ENCODE results near the gene VEZF1.

DNA sequence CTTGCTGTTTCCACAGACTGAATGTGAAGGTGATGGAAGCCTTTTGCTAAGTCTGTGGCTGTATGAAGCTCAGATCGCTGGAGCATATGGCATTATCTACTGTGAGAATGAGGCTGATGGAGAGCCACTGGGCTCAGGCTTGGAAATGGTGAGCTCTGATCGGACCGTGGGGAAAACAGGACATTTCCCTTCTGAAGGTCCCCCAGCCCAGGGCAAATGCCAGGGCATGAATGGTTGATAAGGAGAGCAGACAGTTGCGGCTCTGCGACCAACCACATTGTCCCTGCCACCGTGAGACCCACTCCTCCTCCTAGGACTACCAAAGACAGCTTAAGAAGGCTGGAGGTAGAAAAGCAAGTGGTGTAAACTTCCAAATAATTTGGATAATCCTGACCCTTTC lies 28.1 kb downstream of the VEZF1 start:
- TF ChIP-seq POLR2A (IDR thresholded peaks at IDR 0.05; ENCODE audit: low read depth, low read length) (no peak), EZH2 (IDR thresholded peaks at IDR 0.05; ENCODE audit: borderline replicate concordance, low read depth, low read length, severe bottlenecking) (no peak), POLR2AphosphoS5 (IDR thresholded peaks at IDR 0.05; ENCODE audit: insufficient read depth, low read depth, low read length) (no peak), MYC (IDR thresholded peaks at IDR 0.05; ENCODE audit: low read depth, low read length) (no peak)
- TF ChIP-seq, protein P1, sequence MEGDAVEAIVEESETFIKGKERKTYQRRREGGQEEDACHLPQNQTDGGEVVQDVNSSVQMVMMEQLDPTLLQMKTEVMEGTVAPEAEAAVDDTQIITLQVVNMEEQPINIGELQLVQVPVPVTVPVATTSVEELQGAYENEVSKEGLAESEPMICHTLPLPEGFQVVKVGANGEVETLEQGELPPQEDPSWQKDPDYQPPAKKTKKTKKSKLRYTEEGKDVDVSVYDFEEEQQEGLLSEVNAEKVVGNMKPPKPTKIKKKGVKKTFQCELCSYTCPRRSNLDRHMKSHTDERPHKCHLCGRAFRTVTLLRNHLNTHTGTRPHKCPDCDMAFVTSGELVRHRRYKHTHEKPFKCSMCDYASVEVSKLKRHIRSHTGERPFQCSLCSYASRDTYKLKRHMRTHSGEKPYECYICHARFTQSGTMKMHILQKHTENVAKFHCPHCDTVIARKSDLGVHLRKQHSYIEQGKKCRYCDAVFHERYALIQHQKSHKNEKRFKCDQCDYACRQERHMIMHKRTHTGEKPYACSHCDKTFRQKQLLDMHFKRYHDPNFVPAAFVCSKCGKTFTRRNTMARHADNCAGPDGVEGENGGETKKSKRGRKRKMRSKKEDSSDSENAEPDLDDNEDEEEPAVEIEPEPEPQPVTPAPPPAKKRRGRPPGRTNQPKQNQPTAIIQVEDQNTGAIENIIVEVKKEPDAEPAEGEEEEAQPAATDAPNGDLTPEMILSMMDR (IDR thresholded peaks at IDR 0.05; ENCODE audit: extremely low read depth in 1 of 2, insufficient read depth in 1 of 2, low read depth in 1 of 2, low read length in 2 of 2), result no peak
- TF ChIP-seq, protein P2, sequence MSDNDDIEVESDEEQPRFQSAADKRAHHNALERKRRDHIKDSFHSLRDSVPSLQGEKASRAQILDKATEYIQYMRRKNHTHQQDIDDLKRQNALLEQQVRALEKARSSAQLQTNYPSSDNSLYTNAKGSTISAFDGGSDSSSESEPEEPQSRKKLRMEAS (IDR thresholded peaks at IDR 0.05; ENCODE audit: insufficient read depth, insufficient read length), result no peak

Data from endothelial cell of umbilical vein (primary cell).